GM12891 (cell line): ENCODE measurements around the gene EIF1AD.

Experiments
- POLR2A ChIP-seq: IDR thresholded peaks from 2 replicates; pipeline ENCODE4 v1.6.1; 2011; ENCODE audit warnings: low read depth, low read length, control low read depth
- POLR2AphosphoS5 ChIP-seq: IDR thresholded peaks from 2 replicates; pipeline ENCODE4 v1.6.1; 2011; ENCODE audit warnings: low read depth, low read length, control low read depth
- TAF1 ChIP-seq: IDR thresholded peaks from 2 replicates; pipeline ENCODE4 v1.6.1; 2011; ENCODE audit warnings: low read depth, low read length, control low read depth

DNA sequence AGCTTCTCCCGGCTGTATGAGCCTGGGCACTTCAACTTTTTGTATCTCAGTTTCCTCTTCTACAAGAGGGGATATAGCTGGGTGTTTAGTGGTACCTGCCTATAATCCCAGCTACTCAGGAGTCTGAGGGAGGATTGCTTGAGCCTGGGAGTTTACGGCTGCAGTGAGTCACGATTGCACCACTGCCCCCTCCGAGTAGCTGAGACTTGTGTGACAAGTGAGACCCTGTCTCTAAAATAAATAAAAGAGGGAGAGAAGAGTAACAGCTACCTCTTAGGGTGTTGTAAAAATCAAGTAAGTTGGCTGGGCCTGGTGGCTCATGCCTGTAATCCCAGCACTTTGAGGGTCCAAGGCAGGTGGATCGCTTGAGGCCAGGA is 34.4 kb upstream of the EIF1AD start:
- TF ChIP-seq POLR2A (no peak), POLR2AphosphoS5 (no peak), TAF1 (no peak)
